Activated naive CD8-positive, alpha-beta T cell treated with anti-CD3 and anti-CD28 coated beads for 36 hours (primary cell): Measurements from ENCODE around the gene NUDT2. TPM values are rescaled to one million over a fixed set of nuclear protein-coding genes. Genes with fewer than 3 reads are reported as not detected.
"Not testable (repeated sequence)": the region's sequence is repeated elsewhere in the genome, so short reads cannot be mapped to it uniquely, and the experiment has no call there.

Experiments used
- DNase-seq: peaks from one replicate; pipeline ENCODE4 v3.0.0; 2021
- H3K27ac Mint-ChIP-seq: one replicate; pipeline ENCODE4 v1.8.0; 2022; ENCODE audit warnings: mild to moderate bottlenecking, moderate library complexity, mixed read lengths
- H3K27me3 Mint-ChIP-seq: one replicate; pipeline ENCODE4 v1.8.0; 2022; ENCODE audit warnings: mild to moderate bottlenecking, mixed read lengths
- H3K36me3 Mint-ChIP-seq: one replicate; pipeline ENCODE4 v1.8.0; 2021; ENCODE audit warnings: mild to moderate bottlenecking, mixed read lengths
- H3K4me1 Mint-ChIP-seq: one replicate; pipeline ENCODE4 v1.8.0; 2021; ENCODE audit warnings: mixed read lengths
- H3K4me3 Mint-ChIP-seq: one replicate; pipeline ENCODE4 v1.8.0; 2022; ENCODE audit warnings: mild to moderate bottlenecking, moderate library complexity, mixed read lengths
- H3K9me3 Mint-ChIP-seq: one replicate; pipeline ENCODE4 v1.8.0; 2022; ENCODE audit warnings: mixed read lengths
- total RNA-seq, 2 experiments: library from RNA; stranded (reverse); gene quantifications; one replicate each; pipeline ENCODE4 v1.2.3, GENCODE V29; 2021

The NUDT2 gene
- total RNA-seq, 2 experiments from 2014 or later, result 28.0 to 32.7 TPM

DNA sequence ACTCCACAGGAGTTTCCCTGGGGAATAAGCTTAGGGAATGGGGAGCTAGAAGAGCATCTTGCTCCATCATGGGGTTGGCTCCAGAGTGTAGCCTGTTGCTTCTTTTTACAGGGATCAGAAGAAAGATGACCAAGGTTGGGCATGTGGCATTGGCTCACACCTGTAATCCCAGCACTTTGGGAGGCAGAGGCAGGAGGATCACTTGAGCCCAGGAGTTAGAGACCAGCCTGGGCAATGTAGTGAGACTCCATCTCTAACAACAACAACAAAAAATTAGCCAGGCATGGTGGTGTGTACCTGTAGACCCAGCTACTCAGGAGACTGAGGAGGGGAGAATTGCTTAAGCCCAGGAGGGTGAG, 18.4 kb downstream of the NUDT2 start:
- no peaks in the 10 kb centered on the region for H3K9me3 Mint-ChIP-seq
- no peaks in the 10 kb centered on the region for H3K27me3 Mint-ChIP-seq
- no peak overlapping the region for H3K4me3 Mint-ChIP-seq
- H3K4me1 Mint-ChIP-seq, result no peaks in the 10 kb centered on the region
- peaks cover 8% of the 10 kb centered on the region for H3K36me3 Mint-ChIP-seq
- DNase-seq, result no peak
- H3K27ac Mint-ChIP-seq, result no peak overlapping the region

DNA sequence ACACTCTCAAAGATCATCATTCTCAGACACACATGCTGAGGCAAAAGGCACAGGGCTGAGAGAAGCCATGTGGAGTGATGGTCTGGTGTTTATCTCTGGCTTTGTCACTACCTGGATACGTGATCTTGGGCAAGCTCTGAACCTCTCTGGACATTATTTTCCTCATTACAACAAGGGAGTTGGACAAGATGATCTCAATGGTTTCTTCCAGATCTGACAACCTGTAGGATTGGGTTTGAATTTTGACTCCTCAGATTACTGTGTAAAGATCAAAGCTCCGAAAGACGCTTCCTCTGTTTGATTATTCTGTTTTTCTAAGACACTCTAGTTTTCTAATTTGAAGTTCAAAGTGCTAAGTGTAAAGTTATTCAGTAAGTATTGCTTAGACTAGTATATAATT, 20.0 kb downstream of the NUDT2 start:
- H3K27ac Mint-ChIP-seq, result no peak overlapping the region
- no peaks in the 10 kb centered on the region for H3K9me3 Mint-ChIP-seq
- H3K4me1 Mint-ChIP-seq, result no peaks in the 10 kb centered on the region
- no peaks in the 10 kb centered on the region for H3K27me3 Mint-ChIP-seq
- no peak for DNase-seq
- peaks cover 10% of the 10 kb centered on the region for H3K36me3 Mint-ChIP-seq
- H3K4me3 Mint-ChIP-seq, result no peak overlapping the region

DNA sequence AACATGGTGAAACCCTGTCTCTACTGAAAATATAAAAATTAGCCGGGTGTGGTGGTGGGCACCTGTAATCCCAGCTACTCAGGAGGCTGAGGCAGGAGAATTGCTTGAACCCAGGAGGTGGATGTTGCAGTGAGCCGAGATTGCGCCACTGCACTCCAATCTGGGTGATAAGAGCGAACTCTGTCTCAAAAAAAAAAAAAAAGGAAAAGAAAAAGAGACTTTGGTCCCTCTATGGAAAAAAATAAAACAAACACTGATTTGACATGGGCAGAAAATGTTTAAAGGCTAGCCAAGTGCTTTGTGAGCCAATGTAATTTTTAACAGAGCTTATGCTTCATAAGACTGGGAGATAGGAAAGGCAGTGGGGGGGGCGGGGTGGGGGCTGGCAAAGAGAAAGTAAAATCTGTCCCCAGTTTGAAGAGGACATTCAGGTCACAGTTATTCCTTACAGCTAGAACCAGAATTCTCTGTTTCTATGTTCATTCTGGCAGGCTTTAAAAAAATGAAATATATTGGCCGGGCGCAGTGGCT, 22.8 kb downstream of the NUDT2 start:
- H3K4me3 Mint-ChIP-seq, result not testable (repeated sequence)

DNA sequence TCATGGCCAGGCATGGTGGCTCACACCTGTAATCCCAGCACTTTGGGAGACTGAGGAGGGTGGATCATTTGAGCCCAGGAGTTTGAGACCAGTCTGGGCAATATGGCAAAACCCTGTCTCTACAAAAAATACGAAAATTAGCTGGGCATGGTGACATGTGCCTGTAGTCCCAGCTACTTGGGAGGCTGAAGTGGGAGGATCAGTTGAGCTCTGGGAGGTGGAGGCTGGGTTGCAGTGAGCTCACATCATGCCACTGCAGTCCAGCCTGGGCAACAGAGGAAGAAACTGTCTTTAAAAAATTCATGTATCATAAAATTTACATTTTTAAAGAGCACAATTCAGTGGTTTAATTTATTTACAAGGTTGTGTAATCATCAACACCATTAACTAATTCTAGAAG, 23.6 kb downstream of the NUDT2 start:
- not testable (repeated sequence) for DNase-seq, H3K27ac Mint-ChIP-seq, H3K4me1 Mint-ChIP-seq, H3K4me3 Mint-ChIP-seq, H3K27me3 Mint-ChIP-seq
- Mint-ChIP-seq H3K36me3 (peaks cover 26% of the 10 kb centered on the region), H3K9me3 (peaks cover 17% of the 10 kb centered on the region)

More for the DNA sequence above, 22.8 kb downstream of the NUDT2 start:
- not testable (repeated sequence) for H3K27ac Mint-ChIP-seq, H3K27me3 Mint-ChIP-seq, DNase-seq, H3K4me1 Mint-ChIP-seq
- Mint-ChIP-seq H3K36me3 (peaks cover 21% of the 10 kb centered on the region), H3K9me3 (peaks cover 12% of the 10 kb centered on the region)

DNA sequence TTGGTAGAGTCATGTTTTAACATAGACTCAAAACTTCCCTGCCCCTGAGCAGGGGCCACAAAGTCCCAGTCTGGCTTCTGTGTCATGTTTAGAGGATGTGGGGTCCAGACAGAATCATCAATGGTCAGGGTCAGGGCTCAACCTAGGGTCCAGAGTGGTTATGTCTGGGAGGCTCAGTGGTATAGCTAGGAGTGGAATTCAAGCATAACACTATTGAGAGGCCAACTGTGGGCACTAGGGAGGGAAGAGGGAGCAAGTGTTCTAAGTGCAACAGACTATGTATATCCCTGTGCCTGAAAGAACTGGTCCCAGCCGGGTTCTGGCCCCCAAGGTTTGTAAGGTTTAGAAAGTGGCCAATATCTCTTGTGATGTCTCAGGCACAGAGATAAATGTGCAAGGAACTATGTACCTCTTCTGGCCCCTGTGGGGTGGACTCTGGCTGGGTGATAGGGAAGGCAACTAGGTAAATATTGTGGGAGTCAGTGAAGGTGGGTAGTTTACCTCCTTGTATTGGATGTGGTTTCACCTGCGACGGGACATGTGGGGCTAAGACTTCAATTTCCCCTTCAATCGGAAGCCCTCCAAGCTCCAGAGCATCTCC, 33.3 kb downstream of the NUDT2 start:
- H3K9me3 Mint-ChIP-seq, result peaks cover 7% of the 10 kb centered on the region
- no peak overlapping the region for H3K27ac Mint-ChIP-seq
- H3K36me3 Mint-ChIP-seq, result peaks cover 13% of the 10 kb centered on the region
- peaks cover 10% of the 10 kb centered on the region for H3K4me1 Mint-ChIP-seq
- H3K27me3 Mint-ChIP-seq, result no peaks in the 10 kb centered on the region
- H3K4me3 Mint-ChIP-seq, result no peak overlapping the region
- DNase-seq, result no peak

DNA sequence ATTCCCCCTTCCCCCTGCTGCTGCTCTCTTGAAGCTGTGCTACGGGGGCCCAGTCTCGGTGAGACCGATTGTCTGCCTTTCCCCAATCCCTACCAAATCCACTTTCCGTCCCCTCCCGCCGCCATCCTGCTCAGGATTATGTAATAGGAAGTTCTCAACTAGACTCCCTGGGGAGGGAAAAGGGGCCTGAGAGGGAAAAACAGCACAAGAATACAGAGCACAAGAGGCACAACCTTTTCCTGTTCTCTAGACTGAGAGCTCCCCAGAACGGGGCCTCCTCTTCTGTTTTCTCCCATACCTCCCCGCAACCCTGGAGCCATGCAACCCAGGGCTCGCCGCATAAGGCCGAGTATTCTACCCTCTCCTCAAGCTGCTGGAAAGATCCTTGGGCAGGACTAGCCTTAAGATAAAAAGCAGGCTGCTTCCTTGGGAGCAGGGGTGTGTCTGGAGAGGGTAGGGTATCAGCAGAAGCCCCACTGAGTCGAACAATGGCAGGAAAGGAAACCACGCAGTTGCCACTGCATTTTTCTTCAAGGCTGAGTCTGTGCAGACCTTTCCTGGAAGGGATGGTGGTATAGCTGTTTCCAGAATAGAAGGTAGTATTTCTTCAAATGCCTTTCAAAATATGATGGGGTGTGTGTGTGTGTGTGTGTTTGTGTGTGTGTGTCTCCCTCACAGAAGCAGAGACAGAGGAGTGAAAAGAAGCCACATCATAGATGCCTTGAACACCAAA, 34.4 kb downstream of the NUDT2 start:
- no peak overlapping the region for H3K27ac Mint-ChIP-seq
- H3K4me1 Mint-ChIP-seq, result peaks cover 10% of the 10 kb centered on the region
- peaks cover 17% of the 10 kb centered on the region for H3K36me3 Mint-ChIP-seq
- peaks cover 4% of the 10 kb centered on the region for H3K9me3 Mint-ChIP-seq
- H3K4me3 Mint-ChIP-seq, result no peak overlapping the region
- no peak for DNase-seq
- no peaks in the 10 kb centered on the region for H3K27me3 Mint-ChIP-seq

DNA sequence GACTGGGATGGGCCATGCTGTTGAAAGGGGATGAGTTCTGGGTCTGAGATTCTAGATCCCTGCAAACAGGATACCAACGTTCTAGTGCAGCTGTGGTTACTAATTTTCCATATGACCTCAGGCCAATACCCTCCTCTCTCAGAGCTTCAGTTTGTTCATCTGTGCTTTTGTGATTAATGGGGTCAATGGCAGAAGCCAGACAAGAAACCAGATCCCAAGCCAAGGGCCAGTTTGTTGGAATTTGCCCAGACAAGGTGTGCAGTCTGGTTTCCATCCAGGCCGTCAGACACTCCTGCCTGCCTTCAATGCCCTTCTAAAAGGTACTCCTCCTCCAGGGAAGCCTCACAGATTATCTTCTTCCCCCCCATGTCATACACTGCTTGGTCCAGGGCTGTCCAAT, 35.9 kb downstream of the NUDT2 start:
- Mint-ChIP-seq H3K4me1 (peaks cover 12% of the 10 kb centered on the region), H3K4me3 (no peak overlapping the region), H3K36me3 (peaks cover 24% of the 10 kb centered on the region), H3K9me3 (peaks cover 4% of the 10 kb centered on the region), H3K27me3 (no peaks in the 10 kb centered on the region), H3K27ac (no peak overlapping the region)
- DNase-seq, result no peak

DNA sequence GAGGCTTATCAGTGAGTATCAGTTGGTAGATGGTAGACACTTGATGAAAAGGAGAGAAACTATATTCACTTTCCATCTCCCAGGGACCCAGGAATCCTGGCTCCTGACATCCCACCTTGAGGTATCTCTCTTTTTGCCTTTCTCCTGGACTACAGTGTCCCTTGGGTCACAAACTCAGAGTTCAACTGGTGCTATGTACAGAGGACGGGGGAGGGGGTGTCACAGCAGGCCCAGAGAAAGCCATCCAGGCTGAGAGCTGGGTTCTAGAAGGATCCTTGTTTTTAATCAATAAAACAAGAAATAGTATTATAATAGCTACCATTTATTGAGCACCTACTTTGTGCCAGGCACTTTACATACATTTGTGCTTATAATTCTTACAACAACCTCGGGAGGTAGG, 37.0 kb downstream of the NUDT2 start:
- peaks cover 31% of the 10 kb centered on the region for H3K36me3 Mint-ChIP-seq
- no peak for DNase-seq
- no peak overlapping the region for H3K4me3 Mint-ChIP-seq

DNA sequence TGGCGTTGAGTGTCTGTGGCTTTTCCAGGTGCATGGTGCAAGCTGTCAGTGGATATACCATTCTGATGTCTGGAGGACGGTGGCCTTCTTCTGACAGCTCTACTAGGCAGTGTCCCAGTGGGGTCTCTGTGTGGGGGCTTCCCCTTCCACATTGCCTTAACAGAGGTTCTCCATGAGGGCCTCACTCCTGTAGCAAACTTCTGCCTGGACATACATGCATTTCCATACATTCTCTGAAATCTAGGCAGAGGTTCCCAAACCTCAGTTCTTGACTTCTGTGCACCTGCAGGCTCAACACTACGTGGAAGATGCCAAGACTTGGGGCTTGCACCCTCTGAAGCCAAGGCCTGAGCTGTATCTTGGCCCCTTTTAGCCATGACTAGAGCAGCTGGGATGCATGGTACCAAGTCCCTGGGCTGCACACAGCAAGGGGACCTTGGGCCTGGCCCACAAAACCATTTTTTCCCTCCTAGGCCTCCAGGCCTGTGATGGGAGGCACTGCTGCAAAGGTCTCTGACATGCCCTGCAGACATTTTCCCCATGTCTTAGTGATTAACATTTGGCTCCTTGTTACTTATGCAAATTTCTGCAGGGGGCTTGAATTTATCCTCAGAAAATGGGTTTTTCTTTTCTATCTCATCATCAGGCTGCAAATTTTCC, 38.5 kb downstream of the NUDT2 start:
- H3K4me3 Mint-ChIP-seq, H3K9me3 Mint-ChIP-seq, H3K27ac Mint-ChIP-seq, H3K27me3 Mint-ChIP-seq, DNase-seq: not testable (repeated sequence)
- Mint-ChIP-seq H3K4me1 (peaks cover 15% of the 10 kb centered on the region), H3K36me3 (peaks cover 36% of the 10 kb centered on the region)

More for the DNA sequence above, 37.0 kb downstream of the NUDT2 start:
- H3K4me1 Mint-ChIP-seq, result peaks cover 15% of the 10 kb centered on the region
- H3K27me3 Mint-ChIP-seq, result no peaks in the 10 kb centered on the region
- peaks cover 4% of the 10 kb centered on the region for H3K9me3 Mint-ChIP-seq
- H3K27ac Mint-ChIP-seq, result no peak overlapping the region

DNA sequence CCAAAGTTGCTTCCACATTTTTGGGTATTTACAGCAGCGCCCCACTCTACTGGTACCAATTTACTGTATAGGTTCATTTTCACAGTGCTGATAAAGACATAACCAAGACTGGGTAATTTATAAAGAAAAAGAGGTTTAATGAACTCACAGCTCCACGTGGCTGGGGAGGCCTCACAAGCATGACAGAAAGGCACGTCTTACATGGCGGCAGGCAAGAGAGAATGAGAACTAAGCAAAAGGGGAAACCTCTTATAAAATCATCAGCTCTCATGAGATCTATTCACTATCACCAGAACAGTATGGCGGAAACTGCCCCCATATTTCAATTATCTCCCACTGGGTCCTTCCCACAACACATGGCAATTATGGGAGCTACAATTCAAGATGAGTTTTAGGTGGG, 39.4 kb downstream of the NUDT2 start:
- not testable (repeated sequence) for H3K9me3 Mint-ChIP-seq, DNase-seq, H3K27ac Mint-ChIP-seq, H3K4me3 Mint-ChIP-seq, H3K27me3 Mint-ChIP-seq
- Mint-ChIP-seq H3K4me1 (peaks cover 11% of the 10 kb centered on the region), H3K36me3 (peaks cover 36% of the 10 kb centered on the region)

DNA sequence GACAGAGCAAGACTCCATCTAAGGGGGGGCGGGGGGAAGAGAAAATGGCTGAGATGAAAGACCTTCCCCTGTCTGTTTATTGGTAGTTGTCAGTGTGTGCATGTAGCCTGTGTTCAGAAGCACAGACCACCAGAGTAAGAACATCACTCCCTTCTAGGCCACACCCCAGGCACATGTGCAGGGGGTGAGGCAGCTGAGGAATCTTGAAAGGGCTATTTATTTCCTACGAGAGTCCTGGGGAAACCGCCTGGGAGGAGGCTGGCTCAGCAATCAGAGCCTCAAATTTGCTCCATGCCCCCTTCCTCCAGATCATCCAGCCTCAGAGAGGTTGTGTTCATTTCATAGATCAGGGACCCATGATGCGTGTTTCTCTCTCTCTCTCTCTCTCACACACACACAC, 40.3 kb downstream of the NUDT2 start:
- Mint-ChIP-seq H3K27ac (no peak overlapping the region), H3K36me3 (peaks cover 37% of the 10 kb centered on the region), H3K4me1 (peaks cover 5% of the 10 kb centered on the region), H3K4me3 (no peak overlapping the region), H3K27me3 (no peaks in the 10 kb centered on the region), H3K9me3 (peaks cover 4% of the 10 kb centered on the region)
- DNase-seq, result no peak

DNA sequence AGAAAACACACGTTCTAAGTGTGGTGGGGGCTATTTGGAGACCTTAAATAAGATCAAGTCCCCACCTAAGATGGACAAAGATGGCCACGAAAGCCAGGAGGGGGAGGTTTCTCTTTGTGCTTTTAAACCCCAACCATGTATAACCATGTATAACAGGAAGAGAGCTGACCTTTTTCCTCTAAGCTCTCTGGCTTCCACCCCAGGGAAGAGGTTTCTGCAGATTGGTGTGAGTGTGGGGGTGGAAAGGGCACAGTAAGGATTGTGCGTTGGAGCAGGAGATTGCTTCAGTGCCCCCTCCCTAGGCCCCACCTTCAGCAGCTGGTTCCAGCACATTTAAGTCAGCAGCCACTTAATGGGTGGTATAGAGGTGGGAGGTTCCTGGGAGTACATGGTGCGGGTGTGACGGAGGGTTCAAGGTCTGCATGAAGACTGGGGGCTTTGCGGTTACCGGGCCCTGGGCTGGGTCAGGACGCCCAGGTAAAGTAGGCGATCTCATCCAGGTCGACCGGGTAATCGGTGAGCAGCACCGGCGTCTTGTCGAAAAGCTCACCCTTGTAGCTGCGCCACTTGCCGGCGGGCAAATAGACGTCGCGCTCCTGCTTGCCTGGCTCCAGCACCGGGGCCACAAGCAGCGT, 41.1 kb downstream of the NUDT2 start:
- H3K9me3 Mint-ChIP-seq, result peaks cover 4% of the 10 kb centered on the region
- peaks cover 37% of the 10 kb centered on the region for H3K36me3 Mint-ChIP-seq
- no peak overlapping the region for H3K4me3 Mint-ChIP-seq
- H3K27me3 Mint-ChIP-seq, result no peaks in the 10 kb centered on the region
- H3K27ac Mint-ChIP-seq, result no peak overlapping the region
- peaks cover 9% of the 10 kb centered on the region for H3K4me1 Mint-ChIP-seq
- no peak for DNase-seq

DNA sequence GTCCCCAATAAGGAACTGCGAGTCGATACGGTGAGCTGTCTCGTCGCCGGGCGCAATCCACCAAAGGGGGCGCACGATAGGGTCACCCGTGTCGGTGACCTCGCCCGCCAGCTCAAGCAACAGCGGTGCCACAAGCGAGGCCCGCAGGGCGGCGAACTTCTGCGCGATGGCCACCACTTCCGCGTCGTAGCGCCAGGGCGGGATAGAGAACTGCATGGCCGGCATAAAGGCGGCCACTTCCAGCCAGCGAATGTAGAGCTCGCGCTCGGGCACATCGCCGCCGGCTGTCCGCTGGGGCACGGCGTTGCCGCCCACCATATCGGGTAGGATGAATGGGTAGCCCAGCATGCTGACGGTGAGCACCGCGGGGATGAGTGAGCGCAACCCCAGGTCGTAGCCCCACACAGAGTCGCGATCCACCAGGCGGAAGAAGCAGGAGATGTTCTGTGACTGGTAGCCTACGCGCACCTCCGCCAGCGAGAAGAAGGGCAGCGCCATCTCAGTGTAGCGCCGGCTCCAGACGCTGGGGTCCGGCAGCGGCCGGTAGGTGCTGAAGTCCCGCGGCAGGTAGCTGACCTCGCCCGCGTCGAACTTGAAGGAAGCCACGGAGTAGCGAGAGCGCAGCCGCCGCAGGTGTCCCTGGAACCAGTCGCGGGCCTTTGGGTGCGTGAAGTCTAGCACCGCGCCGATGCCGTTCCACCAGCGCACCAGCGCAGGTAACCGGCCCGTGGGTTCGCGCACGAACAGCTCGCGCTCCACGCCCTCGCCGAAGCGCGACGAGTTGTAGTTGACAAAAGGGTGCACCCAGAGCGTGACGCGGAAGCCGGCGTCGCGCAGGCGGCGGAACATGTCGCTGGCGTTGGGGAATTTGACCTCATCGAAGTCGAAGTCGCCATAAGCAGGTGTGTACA, 41.9 kb downstream of the NUDT2 start:
- peaks cover 4% of the 10 kb centered on the region for H3K9me3 Mint-ChIP-seq
- peaks cover 37% of the 10 kb centered on the region for H3K36me3 Mint-ChIP-seq
- H3K27ac Mint-ChIP-seq, result no peak overlapping the region
- H3K4me1 Mint-ChIP-seq, result peaks cover 16% of the 10 kb centered on the region
- no peak overlapping the region for H3K4me3 Mint-ChIP-seq
- no peak for DNase-seq
- no peaks in the 10 kb centered on the region for H3K27me3 Mint-ChIP-seq

DNA sequence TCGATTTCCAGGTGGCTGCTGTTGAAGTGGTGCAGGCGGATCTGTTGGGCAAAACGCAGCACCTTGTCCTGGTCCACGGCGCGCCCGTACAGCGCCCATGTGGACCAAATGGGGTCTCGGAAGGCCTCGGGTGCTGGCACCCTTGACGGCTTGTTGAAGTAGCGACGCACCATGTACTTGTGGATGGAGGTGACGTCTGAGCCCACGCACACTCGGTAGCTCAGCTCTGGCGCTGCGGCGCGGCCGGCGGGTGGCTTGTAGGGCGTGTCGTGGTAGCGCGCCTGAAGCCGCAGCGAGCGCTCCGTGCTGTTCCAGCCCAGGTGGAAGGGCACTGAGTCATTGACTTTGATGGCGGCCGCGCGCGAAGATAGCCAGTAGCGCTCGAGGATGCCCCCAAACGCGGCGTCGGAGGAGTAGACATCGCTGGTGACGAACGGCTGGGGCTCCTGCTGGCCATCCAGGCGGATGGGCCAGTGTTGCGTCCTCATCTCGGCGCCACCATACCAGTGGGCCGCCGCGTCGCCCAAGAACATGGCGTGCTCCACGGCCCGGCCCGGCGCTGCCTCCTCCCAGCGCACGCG, 42.6 kb downstream of the NUDT2 start:
- Mint-ChIP-seq H3K4me3 (no peak overlapping the region), H3K9me3 (peaks cover 4% of the 10 kb centered on the region), H3K36me3 (peaks cover 34% of the 10 kb centered on the region), H3K27me3 (no peaks in the 10 kb centered on the region), H3K4me1 (peaks cover 17% of the 10 kb centered on the region), H3K27ac (no peak overlapping the region)
- no peak for DNase-seq
